GM19463 (cell line): ENCODE results near the gene CACNA1D.
"Not testable (repeated sequence)": the region's sequence is repeated elsewhere in the genome, so short reads cannot be mapped to it uniquely, and the experiment has no call there.

ENCODE experiments used
- ATAC-seq: cut with Tn5 transposase; IDR thresholded peaks from one replicate; pipeline ENCODE4 v1.9.1; 2021; ENCODE audit warnings: mild to moderate bottlenecking, moderate library complexity; ENCODE audit not compliant: unreplicated experiment

The CACNA1D gene

DNA sequence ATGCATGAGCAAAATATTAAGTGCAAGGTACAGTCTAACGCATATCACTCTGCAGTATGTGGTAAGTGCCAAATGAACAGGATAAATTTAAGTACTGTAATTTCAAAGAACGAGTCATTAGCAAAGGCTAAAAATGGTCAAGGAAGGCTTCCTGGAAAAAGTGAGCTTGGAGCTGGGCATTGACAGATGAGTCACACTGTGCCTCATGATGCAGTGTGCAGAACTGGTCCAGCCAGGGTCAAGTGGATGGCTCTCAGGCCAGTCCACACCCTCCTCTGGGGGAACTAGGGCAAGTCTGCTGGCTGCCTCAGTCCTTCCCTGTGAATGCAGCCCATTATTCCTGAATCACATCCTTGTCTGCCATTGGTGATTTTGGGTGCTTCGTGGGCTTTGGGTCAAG, 76.3 kb downstream of the CACNA1D start:
- no peak for ATAC-seq

DNA sequence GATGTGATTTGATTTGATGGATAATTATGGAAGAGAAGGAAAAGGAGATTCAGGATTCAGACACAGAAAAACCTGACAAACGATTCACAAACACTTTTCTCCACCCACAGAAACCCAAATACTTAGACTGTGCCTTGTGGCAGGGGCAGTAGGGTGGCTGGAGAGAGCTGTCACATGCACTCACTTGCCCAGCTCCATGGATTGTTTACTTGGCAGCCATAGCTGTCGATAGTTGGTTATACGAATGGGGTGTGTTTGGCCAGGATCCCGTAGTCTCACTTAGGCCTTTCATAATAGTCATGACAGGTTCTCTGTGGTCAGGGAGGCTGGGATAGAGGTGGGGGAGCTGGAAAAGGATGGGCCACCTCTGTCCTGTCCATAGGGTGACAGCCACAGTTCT, 76.9 kb downstream of the CACNA1D start:
- no peak for ATAC-seq

DNA sequence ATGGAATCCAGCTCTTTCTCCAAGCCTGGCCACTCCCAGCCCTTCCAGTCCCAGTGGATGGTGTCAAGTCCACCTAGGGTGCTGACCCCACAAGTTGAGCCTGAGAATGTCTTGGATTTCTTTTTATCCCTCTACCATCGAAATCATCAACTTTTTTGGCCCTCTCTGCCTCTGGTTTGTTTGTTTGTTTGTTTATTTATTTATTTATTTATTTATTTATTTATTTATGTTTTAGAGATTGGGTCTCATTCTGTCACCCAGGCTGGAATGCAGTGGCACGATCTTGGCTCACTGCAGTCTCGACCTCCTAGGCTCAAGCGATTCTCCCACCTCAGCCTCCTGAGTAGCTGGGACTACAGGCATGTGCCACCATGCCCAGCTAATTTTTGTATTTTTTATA, 77.8 kb downstream of the CACNA1D start:
- ATAC-seq, result not testable (repeated sequence)

DNA sequence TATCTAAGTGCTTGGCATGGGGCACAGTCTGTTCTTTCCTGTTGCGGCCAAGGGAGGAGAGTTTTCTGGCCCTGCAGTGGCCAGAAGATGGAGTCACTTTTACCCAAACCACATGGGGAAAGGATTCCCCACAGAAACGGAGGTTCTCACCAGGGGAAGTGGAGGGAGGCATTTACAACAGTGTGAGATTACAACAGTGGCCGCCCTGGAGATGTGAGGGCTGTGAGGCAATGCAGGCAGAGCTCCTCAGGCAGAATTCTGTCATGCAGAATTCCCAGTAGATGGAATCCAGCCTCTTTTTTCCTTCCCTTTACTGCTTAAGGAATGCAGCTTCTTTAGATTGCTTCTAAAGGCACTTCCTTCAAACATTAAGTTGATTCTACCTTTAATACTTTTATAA, 83.1 kb downstream of the CACNA1D start:
- no peak for ATAC-seq

DNA sequence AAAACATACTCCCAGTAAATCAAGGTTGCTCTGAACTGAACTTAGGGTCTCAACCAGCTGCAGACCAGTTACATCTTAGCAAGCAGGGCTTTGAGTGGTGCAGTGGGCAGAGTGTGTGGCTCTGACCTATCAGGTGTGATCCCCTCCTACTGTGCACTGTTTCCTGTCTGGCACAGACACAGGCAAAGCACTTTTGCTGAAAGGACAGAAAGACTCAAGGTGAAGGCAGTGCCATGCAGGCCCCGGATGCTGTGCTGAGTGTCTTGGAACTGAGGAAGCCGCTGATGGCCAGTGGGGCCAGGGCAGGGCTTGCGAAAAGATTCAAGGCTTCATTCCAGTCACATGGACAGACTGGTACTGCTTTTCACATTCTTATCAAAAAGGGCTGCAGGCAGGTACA, 85.2 kb downstream of the CACNA1D start:
- no peak for ATAC-seq

DNA sequence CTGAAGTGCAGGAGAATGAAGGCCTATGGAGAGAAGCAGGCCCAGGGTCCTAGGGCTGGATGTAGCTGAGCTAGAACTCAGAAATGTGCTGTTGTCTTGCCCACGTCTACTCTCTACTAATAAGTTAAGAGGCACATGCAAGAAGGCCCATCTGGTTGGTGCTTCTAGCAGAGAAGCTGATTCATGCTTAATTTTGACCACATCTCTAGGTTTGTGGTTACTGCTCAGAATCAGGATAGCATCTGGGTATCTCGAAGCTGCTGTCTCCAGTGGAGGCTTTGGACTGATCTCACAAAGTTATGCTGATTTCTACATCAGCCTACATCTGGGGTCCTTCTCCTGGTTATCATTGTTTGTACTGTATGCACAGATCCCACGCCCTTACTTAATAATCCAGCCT, 87.3 kb downstream of the CACNA1D start:
- ATAC-seq, result no peak

DNA sequence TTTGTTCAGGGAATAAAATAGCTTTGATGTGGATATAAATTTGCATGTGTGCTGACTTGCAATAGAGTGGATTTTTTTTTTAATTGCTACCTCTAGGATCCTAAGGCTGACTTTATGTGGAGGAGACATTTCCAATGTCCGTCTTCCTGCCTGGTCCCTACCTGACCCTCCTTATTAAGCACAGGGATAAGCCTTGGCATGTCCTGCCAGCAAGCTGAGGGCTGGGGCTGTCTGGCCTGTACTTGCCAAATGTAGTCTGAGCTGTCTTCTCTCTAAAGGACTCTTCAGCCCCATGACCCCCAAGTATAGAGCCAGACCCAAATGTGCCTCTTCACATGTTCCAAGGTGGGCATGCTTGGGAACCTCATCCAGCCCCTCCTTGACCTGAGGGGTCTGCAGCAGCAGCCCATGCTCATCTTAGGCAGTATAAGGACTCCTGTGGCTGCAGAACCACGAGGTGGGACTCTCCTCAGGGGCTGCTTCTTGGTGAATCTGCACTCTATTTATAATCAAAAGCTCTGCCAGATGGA, 88.8 kb downstream of the CACNA1D start:
- ATAC-seq, result no peak

DNA sequence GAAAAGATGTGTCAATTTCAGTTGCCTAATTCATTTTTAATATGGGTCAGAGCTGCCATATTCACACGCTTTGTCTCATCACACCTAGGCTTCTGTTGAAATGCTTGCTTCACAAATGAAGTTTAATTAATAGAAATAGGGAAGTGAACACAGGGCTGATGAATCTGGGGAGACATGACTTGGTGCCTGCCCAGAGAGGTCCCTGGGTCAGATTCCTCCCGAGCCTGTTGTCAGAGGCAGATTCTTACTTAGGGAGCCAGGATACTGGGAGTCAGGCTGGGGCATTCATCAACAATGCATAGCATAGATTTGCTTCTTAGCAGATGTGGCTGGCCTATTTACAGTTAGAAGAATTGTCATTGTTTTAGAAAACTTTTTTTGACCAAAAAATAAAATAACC, 90.6 kb downstream of the CACNA1D start:
- ATAC-seq, result no peak

DNA sequence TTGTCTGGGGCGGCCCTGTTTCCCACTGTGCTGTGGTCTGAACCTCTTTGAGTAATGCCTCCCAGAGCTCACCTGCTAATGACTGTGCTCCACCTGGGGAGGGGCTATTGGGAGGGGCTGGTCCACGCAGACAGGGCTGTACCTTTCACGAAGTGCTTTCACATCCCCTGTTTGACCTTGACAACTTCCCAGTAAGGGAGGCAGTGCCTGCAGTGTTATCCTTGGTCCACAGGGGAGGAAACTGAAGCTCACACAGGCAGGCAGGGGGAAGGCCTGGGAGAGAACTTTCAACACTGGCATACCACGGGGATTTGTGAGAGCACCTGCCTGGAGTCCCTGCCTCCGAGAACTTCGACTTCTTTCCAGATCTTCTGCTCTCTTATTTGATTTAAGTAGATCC, 91.2 kb downstream of the CACNA1D start:
- ATAC-seq, result no peak

DNA sequence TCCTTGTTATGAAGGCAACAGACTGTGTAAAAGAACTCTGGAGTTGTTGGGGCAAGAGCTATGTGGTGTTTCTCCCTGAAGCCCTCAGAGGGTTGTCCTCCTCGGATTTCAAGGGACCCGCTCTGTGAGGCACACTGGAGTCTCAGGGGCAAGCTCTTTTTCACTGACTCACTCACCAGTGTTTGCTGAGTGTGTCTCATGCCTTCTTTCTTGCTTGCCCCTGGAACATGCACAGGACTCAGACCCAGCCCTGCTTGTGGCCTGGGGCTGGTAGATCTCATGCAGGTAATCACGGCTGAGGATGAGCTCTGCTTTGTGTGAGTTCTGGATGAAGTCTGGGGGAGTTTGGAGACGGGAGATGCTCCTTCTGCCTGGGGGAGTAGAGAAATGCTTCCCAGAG, 93.7 kb downstream of the CACNA1D start:
- ATAC-seq, result no peak

DNA sequence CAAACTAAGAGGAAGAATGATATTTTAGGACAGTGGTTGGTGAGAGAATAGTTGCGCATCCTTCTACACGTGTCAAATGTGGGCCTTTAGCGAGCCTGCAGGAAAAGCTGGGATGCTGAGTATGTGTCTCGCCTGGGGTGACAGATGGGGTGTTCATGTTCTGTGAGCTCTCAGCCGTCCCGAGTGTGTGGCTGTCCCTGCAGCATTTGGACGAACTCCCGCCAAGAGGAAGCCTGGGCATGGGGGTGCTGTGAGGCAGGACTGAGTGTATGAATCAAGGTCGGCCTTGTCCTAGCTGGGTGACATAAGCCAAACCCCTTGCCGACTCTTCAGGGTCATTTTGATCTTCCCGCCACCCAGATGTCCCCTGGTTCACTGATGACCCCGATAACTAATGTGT, 94.8 kb downstream of the CACNA1D start:
- no peak for ATAC-seq

DNA sequence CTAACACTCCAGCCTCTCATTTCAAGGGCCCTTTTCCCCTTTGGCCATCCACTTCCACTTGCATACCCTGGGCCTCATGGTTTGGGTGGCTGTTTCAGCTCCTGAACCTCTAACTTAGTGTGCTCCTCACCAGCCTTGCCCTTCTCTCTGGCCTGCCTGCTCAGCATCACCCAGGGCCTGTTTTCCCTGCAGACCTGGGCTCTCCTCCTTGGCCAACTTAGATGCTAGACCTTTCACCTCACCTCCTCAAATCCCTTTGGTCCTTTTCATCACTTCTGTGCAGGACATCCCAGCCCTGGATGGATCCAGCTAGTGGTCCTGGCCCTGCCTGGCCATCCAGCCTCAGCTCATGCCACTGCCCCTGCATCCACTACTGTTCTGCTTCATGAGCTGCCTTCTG, 95.4 kb downstream of the CACNA1D start:
- ATAC-seq, result no peak

DNA sequence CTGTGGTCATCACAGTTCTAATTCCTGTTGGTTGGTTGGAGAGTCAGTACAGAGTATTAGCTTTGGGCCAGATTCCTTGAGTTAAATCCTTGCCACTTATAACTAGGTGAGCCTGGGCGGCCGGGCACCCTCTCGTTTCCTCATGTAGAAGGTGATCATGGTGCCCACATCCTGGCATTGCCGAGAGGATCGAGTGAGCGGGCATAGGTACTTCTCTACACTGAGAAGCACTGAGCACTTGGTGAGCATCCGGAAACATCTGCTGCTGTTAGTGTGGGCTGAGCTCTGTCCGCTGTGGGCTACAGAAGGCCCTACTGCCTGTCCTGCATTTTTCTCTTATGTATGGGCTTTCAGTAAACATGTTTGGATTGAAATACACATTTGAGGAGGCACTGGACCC, 96.2 kb downstream of the CACNA1D start:
- no peak for ATAC-seq

DNA sequence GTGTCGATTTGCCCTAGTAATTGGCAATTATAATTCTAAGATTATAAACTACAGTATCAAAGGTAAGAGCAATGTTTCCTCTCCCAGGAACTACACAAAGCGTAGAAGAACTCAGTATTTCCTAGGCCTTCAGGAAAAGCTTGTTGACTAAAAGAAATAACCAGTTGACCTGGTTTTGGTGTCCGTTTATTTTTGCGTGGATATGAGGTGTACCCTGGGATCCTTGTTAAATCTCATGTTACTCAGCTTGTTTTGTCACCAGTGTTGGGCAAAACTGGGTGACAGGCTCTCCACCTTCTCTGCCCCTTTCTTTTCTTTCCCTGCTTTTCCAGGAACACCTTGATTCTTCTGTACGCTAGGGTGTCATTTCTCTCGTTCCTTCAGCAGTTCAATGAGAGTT, 97.2 kb downstream of the CACNA1D start:
- ATAC-seq, result no peak

DNA sequence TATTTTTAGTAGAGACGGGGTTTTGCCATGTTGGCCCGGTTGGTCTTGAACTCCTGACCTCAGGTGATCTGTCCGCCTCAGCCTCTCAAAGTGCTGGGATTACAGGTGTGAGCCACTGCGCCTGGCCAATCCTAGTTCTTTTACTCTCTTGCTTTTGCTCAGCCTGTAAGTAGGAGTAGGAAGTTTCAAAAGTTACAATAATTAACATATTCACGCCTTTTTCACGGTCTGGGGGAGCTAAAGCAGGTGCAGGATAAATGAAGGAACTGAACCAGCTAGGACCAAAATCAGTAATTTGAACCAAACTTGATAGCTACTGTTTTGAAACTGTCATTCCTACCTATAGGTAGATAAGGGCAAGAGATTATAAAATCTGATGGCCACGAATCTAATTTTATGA, 98.5 kb downstream of the CACNA1D start:
- peak; percentile 58 for ATAC-seq

DNA sequence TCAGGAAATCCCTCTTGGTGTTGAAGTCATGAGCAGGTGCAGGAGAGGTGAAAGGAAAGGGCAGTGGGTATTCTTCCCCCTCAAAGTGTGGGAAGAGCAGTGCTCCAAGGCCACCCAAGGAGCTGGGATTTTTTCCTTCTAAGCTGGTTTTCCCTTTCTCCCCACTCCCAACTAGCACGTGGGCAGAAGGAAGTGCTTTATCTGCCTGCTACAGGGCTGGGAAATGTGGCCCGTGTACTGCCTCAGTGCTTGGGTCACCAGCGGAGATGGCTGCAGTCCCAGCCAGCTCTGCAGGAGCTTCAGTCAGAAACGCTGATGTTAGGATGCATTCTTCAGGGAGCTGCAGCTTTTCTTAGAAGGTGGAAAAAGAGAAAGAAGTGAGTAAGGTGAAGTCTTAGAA, 99.2 kb downstream of the CACNA1D start:
- no peak for ATAC-seq

DNA sequence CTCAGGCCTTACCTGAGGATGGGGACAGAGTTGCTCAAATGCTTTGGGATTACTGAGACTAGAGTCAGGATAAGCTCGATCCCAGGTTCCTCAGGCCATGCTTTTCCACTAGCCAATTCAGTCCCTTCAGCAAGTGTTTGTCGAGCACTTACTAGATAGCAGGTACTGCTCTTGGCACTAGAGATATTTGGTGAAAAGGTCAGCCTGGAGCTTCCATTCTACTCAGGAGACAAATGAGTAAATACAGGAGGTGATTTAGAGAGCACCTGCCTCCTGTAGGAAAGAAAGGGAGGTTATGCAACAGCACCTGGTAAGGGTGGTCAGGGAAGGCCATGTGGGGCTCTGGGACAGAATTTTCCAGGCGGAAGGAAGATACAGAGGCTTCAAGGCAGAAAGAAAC, 99.9 kb downstream of the CACNA1D start:
- no peak for ATAC-seq

DNA sequence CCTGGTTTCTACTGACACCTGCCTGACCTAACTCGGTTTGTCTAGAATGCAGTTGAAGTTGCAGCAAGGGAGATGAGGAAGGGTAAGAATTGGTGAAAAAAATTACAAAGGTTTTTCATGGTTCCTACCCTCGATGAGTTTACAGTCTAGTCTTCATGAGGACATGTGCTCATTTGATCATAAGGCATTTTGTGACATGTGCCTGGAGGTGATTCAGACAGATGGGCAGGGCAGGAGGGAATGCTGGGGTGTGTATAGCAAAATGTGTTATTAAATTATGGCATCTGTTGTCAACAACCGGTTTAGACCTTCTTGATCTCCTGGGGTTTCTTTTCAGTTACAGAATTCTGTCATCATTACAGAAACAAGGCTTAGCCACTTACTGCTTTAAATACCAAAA, 101.2 kb downstream of the CACNA1D start:
- no peak for ATAC-seq

DNA sequence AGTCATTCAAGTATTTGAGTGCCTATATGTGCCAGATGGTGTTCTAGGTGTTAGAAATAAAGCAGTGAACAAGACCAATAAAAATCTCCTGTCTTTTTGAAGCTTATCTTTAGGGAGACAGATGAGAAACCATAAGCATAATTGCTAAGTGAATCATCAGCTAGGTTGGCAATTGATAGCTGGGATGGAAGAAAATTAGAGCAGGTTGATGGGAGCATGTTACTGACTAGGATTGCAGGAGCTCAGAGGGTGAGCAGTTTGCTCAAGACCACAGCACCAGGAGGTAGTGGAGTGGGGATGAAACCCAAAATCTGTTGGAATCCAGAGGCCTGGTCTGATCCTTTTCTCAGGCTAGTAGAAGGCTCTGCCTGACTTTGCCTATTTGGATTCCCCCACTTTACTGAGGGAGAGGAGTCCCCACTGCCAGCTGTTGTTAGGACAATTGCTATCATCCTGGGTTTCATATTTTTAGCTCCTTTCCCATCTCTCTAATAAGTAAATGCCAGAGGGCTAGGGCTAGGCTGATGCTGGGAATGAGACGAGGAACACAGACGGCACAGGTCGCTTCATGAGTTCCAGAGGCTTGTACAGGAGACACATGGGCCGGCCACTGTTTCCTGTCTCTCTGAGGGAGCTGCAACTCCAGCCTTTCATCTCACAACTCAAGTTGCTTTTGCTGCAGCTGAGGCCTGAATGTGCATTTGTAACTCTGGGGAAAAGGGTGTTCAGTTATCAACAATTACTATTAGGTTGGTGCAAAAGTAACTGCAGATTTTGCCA, 102.9 kb downstream of the CACNA1D start:
- no peak for ATAC-seq

DNA sequence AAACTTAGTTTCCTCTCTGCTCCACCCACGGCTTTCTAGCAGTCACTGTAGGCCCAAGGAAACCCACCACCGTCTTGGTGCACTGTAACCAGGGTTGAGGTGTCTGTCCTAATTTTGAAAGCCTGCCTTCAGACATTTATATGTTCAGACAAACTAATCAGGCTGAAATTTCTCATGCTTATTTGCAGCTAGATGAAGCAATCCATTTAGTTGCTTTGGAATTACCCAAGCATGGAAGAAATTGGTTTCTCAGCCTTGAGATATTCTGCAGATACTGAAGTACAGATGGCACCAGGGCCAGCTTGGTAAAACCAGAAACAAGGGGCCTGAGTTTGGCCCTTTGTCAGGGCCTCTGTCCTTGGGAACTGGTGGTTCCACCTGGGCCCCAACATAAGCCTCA, 105.4 kb downstream of the CACNA1D start:
- no peak for ATAC-seq

DNA sequence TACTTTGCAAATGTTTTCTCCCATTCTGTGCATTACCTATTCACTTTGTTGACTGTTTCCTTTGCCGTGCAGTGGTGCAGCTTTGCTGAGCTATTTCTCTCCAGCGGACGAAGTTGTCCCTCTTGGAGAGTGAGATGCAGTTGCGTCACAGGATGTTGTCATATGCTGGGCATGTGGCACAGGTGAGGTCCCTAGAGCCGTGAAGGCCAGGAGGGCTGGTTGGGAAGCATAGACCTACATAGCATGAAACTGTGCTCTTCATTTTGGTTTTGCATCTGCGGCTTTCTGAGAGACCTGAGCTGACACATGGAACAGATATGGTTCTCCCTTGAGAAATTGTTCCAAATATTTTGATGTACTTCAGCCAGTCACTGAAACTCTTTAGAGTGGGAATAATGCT, 108.5 kb downstream of the CACNA1D start:
- no peak for ATAC-seq

DNA sequence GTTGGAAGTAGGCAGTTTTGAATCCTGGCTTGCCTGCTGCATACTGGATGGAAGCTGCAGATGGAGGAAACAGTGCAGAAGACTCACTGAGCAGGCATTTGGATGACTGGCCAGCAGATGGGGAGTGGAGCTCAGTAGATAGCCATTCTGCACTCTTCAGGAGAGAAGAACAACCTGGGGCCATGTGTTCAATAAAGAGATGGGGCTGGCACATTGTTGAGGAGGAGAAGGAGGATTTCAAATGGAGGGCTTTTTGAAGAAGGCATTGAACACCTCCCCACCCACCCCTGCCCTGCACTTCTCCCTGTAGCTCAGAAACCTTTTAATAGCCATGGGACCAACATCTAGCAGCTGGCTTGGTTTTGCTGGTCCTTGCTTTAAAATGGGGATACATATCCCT, 109.8 kb downstream of the CACNA1D start:
- no peak for ATAC-seq

DNA sequence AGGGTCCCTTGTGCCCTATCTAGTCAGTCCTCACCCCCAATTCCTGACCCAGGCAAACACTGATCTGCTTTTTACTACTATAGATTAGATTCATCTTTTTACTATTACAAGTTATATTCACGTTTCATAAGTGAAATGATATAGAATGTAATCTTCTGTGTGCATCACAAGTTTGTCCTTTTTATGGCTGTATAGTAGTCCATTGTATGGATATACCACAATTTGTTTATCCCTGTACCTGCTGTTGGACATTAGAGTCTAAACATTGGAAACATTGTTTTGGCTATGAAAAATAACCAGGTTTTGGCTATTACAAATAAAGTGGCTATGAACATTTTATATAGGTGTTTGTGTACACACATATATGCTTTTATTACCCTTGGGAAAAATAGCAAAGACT, 112.4 kb downstream of the CACNA1D start:
- ATAC-seq, result no peak
